Measurements from ENCODE around the gene RESP18.

Gene RESP18
- 0 reads per million in 3 experiments for total RNA-seq

DNA sequence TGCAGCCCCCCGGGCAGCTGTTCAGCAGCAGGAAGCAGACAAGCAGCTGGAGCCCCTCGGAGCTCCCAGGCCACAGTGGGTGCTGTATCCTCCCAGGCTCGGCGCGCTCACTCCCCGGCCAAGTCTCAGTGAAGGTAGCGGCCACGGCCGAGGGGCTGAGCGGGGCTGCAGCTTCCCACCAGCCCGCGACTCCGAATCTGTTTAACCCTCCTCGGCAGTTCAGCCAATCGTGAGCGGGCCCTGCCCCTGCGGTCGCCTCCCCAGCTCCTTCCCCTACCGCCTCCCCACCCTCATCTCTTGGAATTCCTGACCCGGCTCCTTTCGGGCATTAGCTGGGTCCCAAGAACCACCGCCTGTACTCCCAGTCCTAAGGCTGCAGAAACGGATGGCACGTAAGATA, at the start of gene RESP18:
Gene RESP18, minus strand, starts transcription at position 203 of the 400 bp plus-strand sequence.
- DNase-seq: no peak

DNA sequence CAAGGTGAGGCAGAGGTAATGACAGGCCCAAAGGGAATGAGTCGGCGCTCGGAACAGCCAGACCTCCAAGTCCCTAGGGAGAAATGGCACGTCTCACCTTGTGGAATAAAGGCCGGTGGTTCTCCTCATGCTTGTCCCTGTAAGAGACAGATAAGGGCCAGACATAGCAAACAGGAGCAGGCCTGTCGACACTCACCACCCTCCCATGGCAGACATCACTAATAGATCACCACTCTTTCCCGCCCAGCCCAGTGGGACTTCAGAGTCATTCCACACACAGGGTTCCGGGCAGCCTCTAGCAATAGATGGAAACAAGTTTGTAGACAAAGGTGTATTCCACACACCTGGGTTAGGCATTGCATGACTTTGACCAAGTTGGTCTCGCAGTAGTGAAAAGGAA, 48.9 kb upstream of the RESP18 start:
- no peak for DNase-seq

DNA sequence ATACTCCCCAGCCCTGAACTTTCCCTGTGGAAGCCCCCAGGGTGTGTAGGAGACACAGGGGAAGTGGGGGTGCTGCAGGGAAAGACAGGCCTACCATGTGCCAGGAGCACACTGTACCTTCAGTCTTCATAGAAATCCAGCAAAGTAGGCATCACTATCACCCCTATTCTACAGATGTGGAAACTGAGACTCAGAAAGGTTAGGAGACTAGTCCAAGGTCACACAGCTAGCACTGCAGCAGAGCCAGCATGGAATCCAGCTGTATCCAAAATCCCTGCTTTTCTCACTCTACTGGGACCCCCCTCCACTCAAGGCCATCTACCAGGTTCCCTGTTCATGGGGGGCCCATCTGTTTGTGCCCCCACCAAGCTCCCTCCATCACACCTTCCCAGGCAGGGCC, 48.4 kb upstream of the RESP18 start:
- DNase-seq: no peak

DNA sequence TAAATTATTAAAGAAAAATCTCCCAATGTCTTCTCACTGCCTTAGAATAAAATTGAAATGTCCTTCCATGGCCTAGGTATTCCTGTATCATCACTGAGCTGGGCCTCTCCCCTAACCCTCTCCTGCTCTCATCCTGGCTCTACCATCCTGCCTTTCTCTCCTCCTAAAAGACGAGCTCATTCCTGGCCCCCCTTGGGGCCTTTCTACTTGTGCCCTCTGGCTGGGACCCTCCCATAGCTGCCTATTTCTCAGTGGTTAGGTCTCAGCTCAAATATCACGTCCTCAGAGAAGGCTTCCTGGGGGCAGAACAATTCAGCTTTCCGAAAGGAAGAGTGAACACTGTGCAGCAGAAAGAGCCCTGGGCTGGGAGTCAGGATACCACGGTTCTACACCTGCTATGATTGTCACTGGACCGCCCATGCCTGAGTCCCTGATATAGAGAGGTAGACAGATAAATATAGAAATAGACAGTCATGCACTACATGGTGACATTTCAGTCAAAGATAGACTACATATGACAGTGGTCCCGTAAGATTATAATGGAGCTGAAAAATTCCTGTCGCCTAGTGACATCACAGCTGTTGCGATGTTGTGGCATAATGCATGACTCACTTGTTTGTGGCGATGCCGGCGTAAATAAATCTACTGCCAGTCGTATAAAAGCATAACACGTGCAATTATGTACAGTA, 45.8 kb upstream of the RESP18 start:
- no peak for DNase-seq

DNA sequence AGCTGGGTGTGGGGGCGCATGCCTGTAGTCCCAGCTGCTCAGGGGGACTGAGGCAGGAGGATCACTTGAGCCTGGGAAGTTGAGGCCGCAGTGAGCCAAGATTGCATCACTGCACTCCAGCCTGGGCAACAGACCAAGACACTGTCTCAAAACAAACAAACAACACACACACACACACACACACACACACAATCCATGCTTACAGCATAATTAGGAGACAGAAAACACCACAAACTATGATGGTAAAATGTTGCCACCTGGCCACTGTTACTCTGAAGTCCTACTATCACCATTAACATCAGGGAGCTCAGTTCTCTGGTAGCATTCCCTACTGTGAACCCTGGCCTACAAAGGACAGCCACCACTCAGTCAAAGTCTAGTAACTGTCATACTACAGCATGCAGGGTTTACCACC, 36.9 kb upstream of the RESP18 start:
- DNase-seq: no peak

DNA sequence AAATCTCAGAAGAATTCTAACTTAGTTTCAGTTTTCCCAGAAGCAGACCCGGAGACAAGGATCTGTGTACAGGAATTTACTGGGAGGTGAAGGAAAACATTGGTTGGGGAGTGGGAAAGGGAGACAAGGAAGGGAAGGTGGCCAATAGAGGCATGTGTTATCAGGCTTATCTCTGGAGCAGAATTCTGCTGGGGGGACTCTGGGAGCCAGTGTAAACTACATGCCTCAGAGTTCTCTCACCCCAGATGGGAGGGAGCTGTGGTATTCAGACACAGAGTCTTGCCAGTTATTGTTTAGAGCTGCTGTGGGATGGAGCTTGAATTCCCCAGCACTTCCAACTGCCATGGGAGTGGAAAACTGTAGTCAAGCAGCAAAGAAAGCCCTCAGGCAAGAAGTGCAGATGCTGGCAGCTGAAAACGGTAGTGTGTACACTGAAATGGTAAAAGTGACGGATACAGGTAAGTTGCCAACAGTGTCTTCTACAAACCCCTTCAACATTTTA, 36.2 kb upstream of the RESP18 start:
- DNase-seq: no peak

DNA sequence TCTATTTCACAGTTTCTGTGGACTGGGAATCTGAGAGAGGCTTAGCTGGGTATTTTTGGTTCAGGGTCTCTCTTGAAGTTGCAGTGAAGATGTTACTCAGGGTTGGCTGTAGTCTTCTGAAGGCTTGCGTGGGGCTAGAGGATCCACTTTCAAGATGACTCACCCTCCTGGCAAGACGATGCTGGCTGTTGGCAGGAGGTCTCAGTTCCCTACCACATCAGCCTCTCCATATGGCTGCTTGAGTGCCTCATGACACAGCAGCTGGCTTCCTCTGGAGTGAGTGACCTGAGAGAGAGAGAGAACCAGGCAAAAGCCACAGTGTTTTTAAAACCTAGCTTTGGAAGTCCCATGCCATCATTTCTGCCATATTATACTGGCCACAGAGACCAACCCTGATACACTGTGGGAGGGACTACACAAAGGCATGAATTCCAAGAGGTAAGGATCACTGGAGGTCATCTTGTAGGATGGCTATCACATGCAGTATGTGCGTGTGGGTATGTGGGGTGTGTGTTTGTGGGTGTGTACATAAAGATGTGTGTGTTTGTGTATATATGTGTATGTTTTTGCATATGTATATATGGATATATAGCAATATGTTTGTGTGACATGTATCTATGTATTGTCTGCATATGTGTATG, 30.1 kb upstream of the RESP18 start:
- no peak for DNase-seq

DNA sequence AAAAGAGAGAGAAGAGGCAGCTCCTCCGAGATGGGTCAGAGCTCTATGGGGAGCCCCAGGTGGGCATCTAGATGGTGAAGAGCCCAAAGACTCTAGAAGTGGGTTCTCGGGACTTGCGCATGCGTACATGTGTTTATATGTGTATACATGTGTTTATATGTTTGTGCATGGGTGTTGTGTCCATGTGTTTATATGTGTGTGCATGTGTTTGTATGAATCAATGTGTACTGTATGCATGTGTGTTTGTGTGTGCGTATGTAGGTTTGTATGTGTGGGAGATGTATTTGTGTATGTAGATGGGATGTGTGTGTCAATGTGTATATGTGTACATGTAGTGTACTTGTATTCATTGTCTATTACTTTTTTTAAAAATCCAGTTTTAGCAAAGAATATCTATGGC, 29.5 kb upstream of the RESP18 start:
- DNase-seq: no peak

DNA sequence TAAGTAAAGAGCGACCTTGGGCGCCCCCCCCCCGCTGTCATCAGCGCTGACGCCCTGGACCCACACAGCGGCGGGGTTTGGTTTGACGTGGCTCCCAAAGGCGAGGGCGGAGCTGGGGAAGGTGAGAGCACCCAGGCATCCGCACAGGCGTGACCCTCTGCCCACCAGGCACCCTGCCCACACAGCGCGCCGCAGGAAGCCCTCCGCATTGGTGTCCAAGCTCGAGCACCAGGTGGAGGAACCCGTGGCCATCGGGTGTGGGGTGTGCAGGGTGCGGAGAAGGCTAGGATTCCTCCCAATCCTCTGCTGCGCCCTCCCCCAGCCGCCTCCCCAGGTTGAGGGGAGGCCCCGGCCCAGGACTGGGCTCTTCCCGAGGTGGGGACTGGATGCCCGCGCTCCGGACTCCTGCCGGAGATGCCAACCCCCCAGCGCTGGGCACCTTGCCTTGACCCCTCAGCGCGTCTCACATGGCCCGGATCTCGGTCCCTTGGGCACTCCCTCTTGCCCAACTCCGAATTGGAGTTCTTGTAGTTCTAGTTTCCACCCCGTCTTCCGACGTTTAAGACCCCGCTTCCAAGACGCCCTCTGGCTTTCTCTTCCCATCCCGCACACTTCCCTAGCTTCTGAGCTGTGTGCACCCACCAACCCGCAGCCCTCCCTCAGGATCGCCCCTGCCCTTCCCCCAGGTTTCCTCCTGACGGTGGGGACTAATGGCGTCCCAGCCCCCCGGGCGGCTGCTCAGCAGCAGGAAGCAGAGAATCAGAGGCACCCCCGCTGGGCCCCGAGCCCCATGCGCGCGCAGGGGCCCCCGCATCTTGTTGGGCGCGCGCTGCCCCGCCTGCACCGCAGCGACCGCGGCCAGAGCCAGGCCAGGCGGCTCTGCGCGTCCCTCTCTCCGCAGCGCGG, 25.9 kb upstream of the RESP18 start:
- no peak for DNase-seq

DNA sequence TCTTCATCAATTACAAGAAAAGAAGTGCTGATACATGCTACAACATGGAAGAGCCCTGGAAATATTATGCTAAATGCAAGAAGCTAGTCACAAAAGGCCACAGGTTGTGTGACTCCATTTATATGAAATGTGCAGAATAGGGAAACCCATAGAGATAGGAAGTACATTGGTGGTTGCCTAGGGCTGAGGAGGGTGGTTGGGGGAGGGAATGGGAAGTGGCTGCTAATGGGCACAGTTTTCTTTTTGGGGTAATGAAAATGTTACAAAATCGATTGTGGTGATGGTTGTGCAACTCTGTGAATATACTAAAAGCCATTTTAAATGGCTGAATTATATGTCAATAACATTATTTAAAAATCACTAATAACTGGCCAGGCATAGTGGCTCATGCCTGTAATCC, 24.3 kb upstream of the RESP18 start:
- no peak for DNase-seq

DNA sequence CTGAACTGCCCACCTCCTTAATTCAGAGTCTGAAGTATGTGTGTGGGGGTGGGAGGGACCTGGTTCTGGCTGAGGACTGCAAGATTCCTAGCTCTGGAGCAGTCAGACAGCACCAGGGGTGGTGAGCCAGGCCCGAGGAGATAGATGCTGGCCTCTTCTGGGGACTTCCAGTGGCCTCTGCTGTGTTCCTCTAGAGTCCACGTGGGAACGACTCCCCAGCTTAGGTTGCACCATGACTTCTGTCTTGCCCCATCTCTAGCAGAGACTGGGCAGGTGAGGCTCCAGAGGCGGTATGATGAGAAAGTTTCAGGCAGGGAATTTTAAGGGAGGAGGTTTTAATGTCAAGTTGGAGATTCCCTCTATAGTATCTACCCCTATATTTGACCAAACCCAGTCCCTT, 22.0 kb upstream of the RESP18 start:
- no peak for DNase-seq

DNA sequence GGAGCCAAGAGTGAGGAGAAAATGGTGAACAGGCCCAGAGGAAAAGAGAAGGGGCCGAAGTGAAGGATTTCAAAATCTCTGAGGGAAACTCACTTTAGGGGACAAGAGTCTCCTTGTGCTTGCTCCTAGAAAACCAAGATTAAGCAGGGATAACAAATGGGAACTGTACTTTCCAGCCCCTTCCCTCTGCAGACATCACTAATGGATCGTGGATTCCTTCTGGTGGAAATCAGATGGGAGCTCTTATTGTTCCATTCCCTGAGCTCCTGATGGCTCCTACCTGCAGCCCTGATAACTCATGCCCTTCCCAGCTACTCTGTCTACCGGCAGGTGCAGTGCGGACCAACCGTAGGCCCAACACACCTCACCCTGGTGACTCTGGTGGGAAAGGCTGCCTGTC, 20.6 kb upstream of the RESP18 start:
- DNase-seq: no peak

DNA sequence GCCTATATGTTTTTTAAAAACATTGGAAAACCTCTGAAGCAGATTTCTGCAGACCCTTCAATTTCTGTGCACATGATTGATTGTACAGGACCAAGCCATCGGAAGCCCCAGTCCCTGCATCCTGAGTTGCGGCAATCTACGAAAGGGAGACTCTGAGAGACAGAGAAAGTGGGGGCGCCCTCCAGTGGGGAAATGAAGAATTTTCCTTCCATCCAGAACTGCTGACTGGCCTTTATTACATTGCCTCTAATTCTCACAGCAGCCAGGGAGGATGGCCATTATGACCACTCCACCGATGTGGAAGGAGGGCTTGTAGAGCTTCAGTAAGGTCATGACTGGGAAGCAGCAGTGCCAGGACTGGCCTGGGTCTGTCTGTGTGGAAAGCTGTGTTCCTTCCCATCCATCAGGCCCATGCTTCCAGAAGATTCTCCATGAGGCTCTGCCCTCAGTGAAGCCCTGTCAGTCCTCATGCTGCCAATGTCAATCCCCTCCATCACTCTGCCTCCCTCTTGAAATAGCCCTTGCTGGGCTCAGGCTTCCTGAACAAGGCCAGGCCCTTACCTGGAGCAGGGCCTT, 20.0 kb upstream of the RESP18 start:
- peak; percentile 42 for DNase-seq

DNA sequence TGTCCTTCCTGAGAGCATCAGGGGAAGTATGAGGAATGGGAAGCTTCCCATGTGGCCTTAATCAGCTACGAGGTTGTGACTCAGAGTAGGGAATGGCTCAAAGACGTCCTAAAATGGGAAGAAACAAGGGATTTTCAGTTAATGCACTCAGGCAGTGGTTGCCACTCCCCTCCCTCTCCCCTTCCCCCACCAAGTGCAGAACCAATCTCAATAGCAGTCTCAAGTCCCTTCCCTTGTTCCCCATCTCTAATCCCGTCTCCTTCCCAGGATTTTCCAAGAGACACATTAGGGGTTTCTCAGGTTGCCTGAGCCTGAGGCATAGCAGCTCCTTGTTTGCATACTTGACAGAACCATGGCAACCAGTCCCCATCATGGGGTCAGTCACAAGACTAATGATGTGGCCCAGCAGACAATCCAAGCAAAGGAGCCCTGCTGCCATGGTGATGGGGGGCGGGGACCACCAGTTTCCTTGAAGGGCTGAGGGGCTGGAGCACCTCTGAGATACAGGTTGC, 18.2 kb upstream of the RESP18 start:
- DNase-seq: no peak

DNA sequence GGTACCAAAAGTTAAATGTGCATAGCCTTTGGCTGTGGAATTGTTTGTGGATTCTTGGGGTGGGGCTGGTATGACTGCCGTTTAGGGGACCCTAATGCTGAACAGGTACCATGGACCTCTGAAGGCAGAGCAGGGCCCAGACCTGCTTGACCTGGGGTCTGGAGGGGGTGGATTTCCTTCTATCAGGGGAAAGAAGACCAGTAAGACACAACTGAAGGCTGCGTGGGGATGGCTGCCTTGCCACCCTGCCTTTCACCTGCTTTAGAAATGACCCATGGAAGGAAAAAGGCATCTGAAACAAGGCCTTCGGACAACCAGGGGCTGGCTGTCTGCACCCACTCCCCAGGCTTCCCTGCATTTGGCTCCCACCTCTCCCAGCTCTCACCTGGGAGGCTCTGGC, 17.7 kb upstream of the RESP18 start:
- DNase-seq: no peak

DNA sequence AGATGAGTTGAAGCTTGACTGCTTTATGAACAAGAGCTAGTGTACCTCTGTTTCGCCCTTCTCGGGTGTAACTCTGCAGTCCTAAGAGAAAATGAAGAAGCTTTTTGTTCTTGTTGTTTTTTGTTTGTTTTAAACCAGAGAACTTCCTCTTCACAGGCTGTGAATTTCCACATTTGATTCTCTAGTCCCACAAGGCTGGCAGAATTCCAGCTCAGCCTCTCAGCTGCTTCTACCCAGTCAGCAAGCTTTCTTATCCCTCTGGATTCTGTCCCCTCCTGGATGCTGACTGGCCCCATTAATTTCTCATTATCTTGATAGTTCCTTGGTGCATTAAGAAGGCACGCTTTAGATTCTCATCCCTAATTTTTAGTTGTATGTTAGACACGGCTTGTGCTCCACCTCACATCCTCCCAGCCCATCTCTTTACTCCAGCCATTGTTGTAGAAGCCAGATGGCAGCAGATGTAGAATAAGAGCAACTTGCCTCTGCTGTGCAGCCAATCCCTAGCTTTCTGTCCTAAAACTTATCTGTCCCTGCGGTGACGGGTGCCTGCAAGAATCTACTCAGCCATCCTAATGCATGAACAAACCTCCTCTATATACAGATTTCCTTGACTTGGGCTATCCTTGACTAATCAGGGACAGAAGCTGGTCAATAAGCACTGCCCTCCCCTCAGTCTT, 12.3 kb upstream of the RESP18 start:
- no peak for DNase-seq

DNA sequence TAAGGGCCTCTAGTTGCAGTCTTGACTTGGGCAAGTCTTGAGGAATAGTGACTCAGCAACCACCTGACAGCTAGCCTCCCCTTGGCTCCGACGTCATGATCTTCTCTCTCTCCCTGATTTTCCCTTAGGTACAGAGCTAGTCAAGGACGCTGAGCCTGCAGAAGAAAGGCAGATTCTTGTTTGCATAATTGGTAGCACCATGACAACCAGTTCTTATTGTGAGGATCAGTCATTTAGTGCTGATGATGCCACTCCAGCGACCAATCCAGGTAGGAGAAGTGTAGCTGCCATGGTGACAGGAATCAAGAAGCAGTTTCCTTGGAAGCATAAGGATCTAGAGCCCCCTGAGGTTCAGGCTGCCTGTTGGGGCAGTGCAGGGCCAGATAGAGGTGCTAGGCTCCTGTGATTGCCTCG, 2.8 kb upstream of the RESP18 start:
- no peak for DNase-seq

DNA sequence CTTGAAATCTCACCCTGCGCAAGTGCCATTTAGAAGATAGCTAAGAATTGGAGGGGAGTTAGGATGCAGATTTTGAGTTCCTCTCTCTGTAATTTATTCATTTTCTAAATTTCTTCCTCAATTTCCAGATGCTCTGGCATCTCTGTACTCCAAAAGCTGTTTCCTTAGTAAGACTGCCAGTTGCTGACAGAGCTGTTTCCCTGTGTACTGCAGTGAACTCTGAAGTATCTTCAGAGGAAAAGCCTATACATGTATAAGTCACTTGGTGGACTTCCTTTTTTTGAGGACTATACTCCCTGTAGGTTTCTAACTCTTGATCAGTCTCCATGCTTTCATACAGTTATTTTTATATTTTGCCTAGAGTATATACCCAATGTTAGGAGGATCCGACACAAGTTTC, 1.5 kb upstream of the RESP18 start:
- DNase-seq: no peak

DNA sequence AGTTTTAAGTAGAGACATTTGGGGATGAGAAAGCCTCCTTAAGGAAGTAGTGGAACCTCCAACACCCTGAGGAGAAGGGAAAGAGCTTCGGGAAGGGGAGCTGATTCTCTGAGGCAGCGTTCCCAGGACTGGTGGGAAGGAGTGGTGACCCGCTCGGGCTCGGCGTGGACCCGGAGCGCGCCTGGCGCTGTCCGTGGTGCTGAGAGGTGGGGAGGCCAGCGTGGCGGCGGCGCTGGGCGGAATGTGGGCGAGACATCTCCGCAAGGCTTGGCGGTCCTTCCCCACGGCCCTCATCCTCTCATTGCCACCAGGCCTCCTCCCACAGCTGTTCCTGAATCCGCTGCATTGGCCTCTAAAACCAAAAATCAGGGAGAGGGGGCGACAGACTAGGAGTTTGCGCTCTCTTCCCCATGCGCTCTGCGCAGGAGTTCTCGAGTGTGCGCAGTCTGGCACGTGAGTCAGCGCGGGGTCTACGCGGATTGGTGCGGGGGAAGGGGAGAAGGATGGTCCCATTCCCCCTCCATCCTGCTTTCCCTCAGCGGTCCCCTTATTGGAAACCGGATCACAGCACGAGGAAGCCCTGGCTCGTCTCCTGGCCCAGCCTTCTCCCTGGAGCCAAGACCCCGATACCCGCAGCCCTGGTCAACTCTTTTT, 857 bp downstream of the RESP18 start:
- no peak for DNase-seq

DNA sequence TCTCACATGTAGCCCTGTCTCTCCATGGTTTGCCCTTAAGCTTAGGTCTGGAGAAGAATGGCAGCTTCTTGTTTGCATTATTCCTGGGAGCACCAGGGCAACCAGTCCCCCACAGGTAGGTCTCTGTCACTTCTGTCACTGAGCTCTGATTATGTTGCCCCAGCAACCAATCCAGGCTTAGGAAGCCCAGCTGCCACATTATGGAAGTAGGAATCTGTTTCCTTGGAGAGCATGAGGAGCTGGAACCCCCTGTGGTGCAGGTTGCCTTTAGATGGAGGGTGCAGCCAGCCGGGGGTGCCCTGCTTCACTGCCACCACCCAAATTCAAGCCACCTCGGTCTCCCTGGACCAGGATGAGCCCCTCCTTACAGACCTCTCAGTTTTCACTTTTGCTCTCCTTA, 4.8 kb downstream of the RESP18 start:
- DNase-seq: no peak

DNA sequence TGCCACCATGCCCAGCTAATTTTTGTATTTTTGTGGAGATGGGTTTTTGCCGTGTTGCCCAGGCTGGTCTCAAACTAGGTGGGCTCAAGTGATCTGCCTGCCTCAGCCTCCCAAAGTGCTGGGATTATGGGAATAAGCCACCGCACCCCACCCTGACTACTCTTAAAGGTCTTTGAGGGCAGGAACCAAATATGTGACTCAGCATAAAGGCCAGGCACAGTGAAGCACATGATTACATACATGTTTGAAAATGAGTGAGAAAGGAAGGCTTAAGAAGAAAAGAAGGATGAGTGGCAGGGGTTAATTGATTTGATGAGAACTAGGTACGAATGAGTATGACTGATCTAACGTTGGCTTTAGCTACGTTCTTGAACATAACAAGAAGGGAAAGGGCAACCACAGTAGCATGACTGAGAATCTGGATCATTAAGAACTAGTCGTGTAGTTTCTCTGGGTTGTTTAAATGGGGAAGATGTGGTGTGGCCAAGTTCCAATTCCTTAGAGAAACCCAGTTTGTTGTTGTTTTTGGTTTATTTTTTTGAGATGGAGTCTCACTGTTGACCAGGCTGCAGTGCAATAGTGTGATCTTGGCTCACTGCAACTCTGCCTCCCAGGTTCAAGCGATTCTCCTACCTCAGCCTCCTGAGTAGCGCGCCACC, 6.8 kb downstream of the RESP18 start:
- DNase-seq: no peak

All from central memory CD4-positive, alpha-beta T cell (primary cell).